Measurements from ENCODE around the gene SEC24B. TPM values are rescaled to one million over a fixed set of nuclear protein-coding genes. Genes with fewer than 3 reads are reported as not detected.

SEC24B gene
- total and polyA plus RNA-seq, 8 donors: 2.3 to 56.0 (median 13.2) TPM

- intact Hi-C loops (cut with DNase I; ENCODE audit: low total_unique reads): no loop called here
- H3K27ac ChIP-seq: peak overlapping the region in 3 of 5 donors; percentile 10 to 29 (median 20)
- DNase-seq: peak in 1 of 2 donors; percentile 18
- peaks cover 0 to 9% (median 7%) of the 10 kb centered on the region in 4 donors for H3K36me3 ChIP-seq
- WGBS, 5 donors: 34 to 41% (median 39%) methylated on average over 4 of the region's 4 CpGs
- peaks cover 31 to 88% (median 66%) of the 10 kb centered on the region in 4 donors for H3K4me1 ChIP-seq
- no peaks in the 10 kb centered on the region for H3K27me3 ChIP-seq
- no peak overlapping the region for H3K4me3 ChIP-seq
- no peaks in the 10 kb centered on the region for H3K9me3 ChIP-seq
- no peak for TF ChIP-seq POLR2AphosphoS5 (IDR thresholded peaks at IDR 0.05)
- TF ChIP-seq EP300 (IDR thresholded peaks at IDR 0.05): no peak
- TF ChIP-seq CTCF (IDR thresholded peaks at IDR 0.05): no peak
- no peak for TF ChIP-seq POLR2A (IDR thresholded peaks at IDR 0.05)
Measured at GRCh38 chr4:109440948-109441347, 7.3 kb downstream of the SEC24B start.

GRCh38 chr4:109441862-109442458, 8.3 kb downstream of the SEC24B start:
- TF ChIP-seq POLR2A (IDR thresholded peaks at IDR 0.05): no peak
- no peak for TF ChIP-seq CTCF (IDR thresholded peaks at IDR 0.05)
- TF ChIP-seq POLR2AphosphoS5 (IDR thresholded peaks at IDR 0.05): no peak
- no peak for TF ChIP-seq EP300 (IDR thresholded peaks at IDR 0.05)

GRCh38 chr4:109444182-109444844, 10.7 kb downstream of the SEC24B start:
- TF ChIP-seq EP300 (IDR thresholded peaks at IDR 0.05) (no peak), CTCF (IDR thresholded peaks at IDR 0.05) (no peak), POLR2A (IDR thresholded peaks at IDR 0.05) (no peak), POLR2AphosphoS5 (IDR thresholded peaks at IDR 0.05) (no peak)
- no peak overlapping the region for H3K27ac ChIP-seq
- 67 to 74% (median 73%) methylated on average over 2 of the region's 2 CpGs for WGBS, 5 donors
- H3K4me3 ChIP-seq: no peak overlapping the region
- DNase-seq: no peak
- H3K4me1 ChIP-seq: peaks cover 24 to 56% (median 42%) of the 10 kb centered on the region in 4 donors
- no peaks in the 10 kb centered on the region for H3K27me3 ChIP-seq
- peaks cover 0 to 22% (median 15%) of the 10 kb centered on the region in 4 donors for H3K36me3 ChIP-seq
- H3K9me3 ChIP-seq: no peaks in the 10 kb centered on the region
- intact Hi-C loops (cut with DNase I; ENCODE audit: low total_unique reads): no loop called here

More at GRCh38 chr4:109441862-109442458, 8.3 kb downstream of the SEC24B start:
- Histone ChIP-seq H3K4me1 (peaks cover 24 to 78% (median 56%) of the 10 kb centered on the region in 4 donors), H3K27ac (no peak overlapping the region), H3K27me3 (no peaks in the 10 kb centered on the region), H3K36me3 (peaks cover 0 to 15% (median 13%) of the 10 kb centered on the region in 4 donors), H3K4me3 (no peak overlapping the region), H3K9me3 (no peaks in the 10 kb centered on the region)
- WGBS, 5 donors: 78 to 89% (median 84%) methylated on average over 2 of the region's 2 CpGs
- DNase-seq: no peak
- intact Hi-C loops (cut with DNase I; ENCODE audit: low total_unique reads): no loop called here

GRCh38 chr4:109447278-109447677, 13.7 kb downstream of the SEC24B start:
- intact Hi-C loops (cut with DNase I; ENCODE audit: low total_unique reads): no loop called here
- H3K36me3 ChIP-seq: peaks cover 0 to 34% (median 31%) of the 10 kb centered on the region in 4 donors
- no peak for DNase-seq
- H3K27ac ChIP-seq: no peak overlapping the region
- no peaks in the 10 kb centered on the region for H3K9me3 ChIP-seq
- H3K27me3 ChIP-seq: no peaks in the 10 kb centered on the region
- H3K4me1 ChIP-seq: peaks cover 3 to 36% (median 28%) of the 10 kb centered on the region in 4 donors
- no peak overlapping the region for H3K4me3 ChIP-seq
- TF ChIP-seq CTCF (IDR thresholded peaks at IDR 0.05) (no peak), POLR2A (IDR thresholded peaks at IDR 0.05) (no peak), EP300 (IDR thresholded peaks at IDR 0.05) (no peak), POLR2AphosphoS5 (IDR thresholded peaks at IDR 0.05) (no peak)
